Testis (tissue), 3 donors: ENCODE measurements around the gene PSAP. TPM values are rescaled to one million over a fixed set of nuclear protein-coding genes. Genes with fewer than 3 reads are reported as not detected.

Source experiments
- DNase-seq: peaks from one replicate; pipeline ENCODE4 v3.0.0-alpha.2; 2019
- H3K27ac ChIP-seq, 2 donors: fragments of 200-600 bp; sonication (generic); one replicate each; pipeline ENCODE4 v1.5.1; 2019
- H3K27me3 ChIP-seq: fragments of 200-600 bp; sonication (generic); one replicate; pipeline ENCODE4 v1.5.1; 2019
- H3K36me3 ChIP-seq: fragments of 200-600 bp; sonication (generic); one replicate; pipeline ENCODE4 v1.5.1; 2017; ENCODE audit warnings: low read depth; ENCODE audit errors: missing control alignments
- H3K4me1 ChIP-seq: fragments of 200-600 bp; sonication (generic); one replicate; pipeline ENCODE4 v1.5.1; 2019
- H3K4me3 ChIP-seq, 2 donors: fragments of 200-600 bp; sonication (generic); one replicate each; pipeline ENCODE4 v1.5.1; 2017 to 2019
- H3K9me3 ChIP-seq: fragments of 200-600 bp; sonication (generic); one replicate; pipeline ENCODE4 v1.5.1; 2017
- CTCF ChIP-seq, 3 experiments: fragments of 450-650 bp in 2 of 3; fragments of 200-600 bp in 1 of 3; sonication (generic) in 1 of 3; IDR thresholded peaks; one replicate each; pipeline ENCODE4 v1.5.1; 2016 to 2019; ENCODE audit warnings: antibody characterized with exemption in 3 of 3, mild to moderate bottlenecking in 2 of 3, moderate library complexity in 1 of 3
- POLR2A ChIP-seq: fragments of 450-650 bp; IDR thresholded peaks from one replicate; pipeline ENCODE4 v1.6.1; 2017; ENCODE audit warnings: antibody characterized with exemption, mild to moderate bottlenecking, moderate library complexity
- WGBS, 2 donors: methylation state at CpG; one replicate each; pipeline ENCODE4 v1.1.5; 2018; 5-methylcytosine and 5-hydroxymethylcytosine counted together
- intact Hi-C: fragments of 100-400 bp; cut with DNase I; formaldehyde crosslinking; loops from one replicate; pipeline ENCODE4 v1.15.1; 2023; ENCODE audit warnings: low total_unique reads
- polyA plus RNA-seq: library from polyadenylated mRNA; stranded (reverse); fragments of 350-450 nt; fragmentation: Illumina TruSeq; extraction: RNeasy Lipid Tissue Mini Kit (QIAGEN cat#74804); gene quantifications from one replicate; pipeline ENCODE4 v1.2.3, GENCODE V29; 2014; ENCODE audit warnings: low read depth, low replicate concordance; ENCODE audit not compliant: insufficient read depth
- total RNA-seq, 2 donors: library from RNA; depleted of rRNA; stranded (reverse); fragments of >200 nt; gene quantifications; one replicate each; pipeline ENCODE4 v1.2.3, GENCODE V29; 2016

PSAP gene
- total and polyA plus RNA-seq, 3 donors from 2014 or later = 1,011 to 1,399 (median 1,346) TPM

GRCh38 chr10:71888623-71889387, 37.8 kb upstream of the PSAP start:
- H3K4me1 ChIP-seq = peaks cover 14% of the 10 kb centered on the region
- H3K27ac ChIP-seq = peak overlapping the region; percentile 16 to 81
- no peaks in the 10 kb centered on the region for H3K36me3 ChIP-seq
- DNase-seq = peak; percentile 83
- H3K27me3 ChIP-seq = no peaks in the 10 kb centered on the region
- peak overlapping the region; percentile 56 to 59 for H3K4me3 ChIP-seq
- no peaks in the 10 kb centered on the region for H3K9me3 ChIP-seq
- intact Hi-C loops = no loop called here
- WGBS, 2 donors = 0 to 1% methylated on average over 43 to 48 of the region's 48 CpGs
- no peak for TF ChIP-seq CTCF (IDR thresholded peaks at IDR 0.05)
- no peak for TF ChIP-seq POLR2A

- Histone ChIP-seq H3K4me3 (peak overlapping the region; percentile 56 to 59), H3K9me3 (no peaks in the 10 kb centered on the region), H3K36me3 (no peaks in the 10 kb centered on the region), H3K4me1 (peaks cover 14% of the 10 kb centered on the region), H3K27me3 (no peaks in the 10 kb centered on the region), H3K27ac (peak overlapping the region; percentile 16 to 81)
- 8% methylated on average over 8 of the region's 8 CpGs for WGBS, 2 donors
- intact Hi-C loops = no loop called here
- no peak for TF ChIP-seq CTCF (IDR thresholded peaks at IDR 0.05)
- no peak for TF ChIP-seq POLR2A
- no peak for DNase-seq
Measured at GRCh38 chr10:71888248-71888622, 37.2 kb upstream of the PSAP start.

- intact Hi-C loops = no loop called here
Measured at GRCh38 chr10:71887743-71888142, 36.7 kb upstream of the PSAP start.

GRCh38 chr10:71882813-71883659, 32.0 kb upstream of the PSAP start:
- 72 to 78% methylated on average over 10 of the region's 10 CpGs for WGBS, 2 donors
- DNase-seq = no peak
- no peak overlapping the region for H3K27ac ChIP-seq

More at GRCh38 chr10:71887743-71888142, 36.7 kb upstream of the PSAP start:
- H3K9me3 ChIP-seq = no peaks in the 10 kb centered on the region
- no peaks in the 10 kb centered on the region for H3K27me3 ChIP-seq
- 54 to 58% methylated on average over 4 of the region's 4 CpGs for WGBS, 2 donors
- no peak overlapping the region for H3K4me3 ChIP-seq
- H3K4me1 ChIP-seq = peaks cover 14% of the 10 kb centered on the region
- TF ChIP-seq POLR2A = no peak
- TF ChIP-seq CTCF (IDR thresholded peaks at IDR 0.05) = no peak
- peak overlapping the region; percentile 16 to 81 for H3K27ac ChIP-seq
- no peak for DNase-seq
- H3K36me3 ChIP-seq = no peaks in the 10 kb centered on the region

More at GRCh38 chr10:71882813-71883659, 32.0 kb upstream of the PSAP start:
- intact Hi-C loops = no loop called here
- Histone ChIP-seq H3K4me3 (no peak overlapping the region), H3K4me1 (peaks cover 14% of the 10 kb centered on the region), H3K36me3 (no peaks in the 10 kb centered on the region), H3K9me3 (no peaks in the 10 kb centered on the region), H3K27me3 (no peaks in the 10 kb centered on the region)
- TF ChIP-seq CTCF (IDR thresholded peaks at IDR 0.05) (no peak), POLR2A (no peak)
